Measurements from ENCODE around the gene OSBPL6.

- no peak for TF ChIP-seq SIN3A (IDR thresholded peaks at IDR 0.05; ENCODE audit: low read depth, low read length)
- TF ChIP-seq FOS (IDR thresholded peaks at IDR 0.05; ENCODE audit: borderline replicate concordance, extremely low read depth, insufficient read length), result no peak
Measured at GRCh38 chr2:178306352-178307073, 112.2 kb downstream of the OSBPL6 start.
